H1 (cell line): ENCODE data around the gene CRYBB1. TPM values are rescaled to one million over a fixed set of nuclear protein-coding genes. Genes with fewer than 3 reads are reported as not detected.

Experiments used
- SP1 ChIP-seq: IDR thresholded peaks from 2 replicates; pipeline ENCODE4 v1.6.1; 2011; ENCODE audit warnings: low read depth, low read length
- polyA plus RNA-seq, 7 experiments: library from polyadenylated mRNA; depleted of rRNA in 3 of 7; stranded (reverse) in 5 of 7; unstranded in 2 of 7; fragments of >200 nt in 5 of 7; fragments of 200-250 nt in 2 of 7; gene quantifications; 1 replicate in 5 of 7; 2 replicates in 1 of 7; 4 replicates in 1 of 7; pipeline versions ENCODE4 v1.2.1 to v1.2.3, GENCODE V29; 2011 to 2013; ENCODE audit warnings: missing spikeins in 2 of 7, mixed read lengths in 2 of 7
- total RNA-seq: library from RNA; stranded (reverse); fragmentation: NEBNext Ultra II Directional; extraction: Animal tissue kit (Norgen Biotek cat#: 25700); gene quantifications from 2 replicates; pipeline ENCODE4 v1.2.1, GENCODE V29; 2021

Gene CRYBB1
- total and polyA plus RNA-seq, 2 of the 8 experiments (the other 6 are each of a cell fraction or from before 2014, with no cell fraction given), result 1.7 to 6.0 TPM

DNA sequence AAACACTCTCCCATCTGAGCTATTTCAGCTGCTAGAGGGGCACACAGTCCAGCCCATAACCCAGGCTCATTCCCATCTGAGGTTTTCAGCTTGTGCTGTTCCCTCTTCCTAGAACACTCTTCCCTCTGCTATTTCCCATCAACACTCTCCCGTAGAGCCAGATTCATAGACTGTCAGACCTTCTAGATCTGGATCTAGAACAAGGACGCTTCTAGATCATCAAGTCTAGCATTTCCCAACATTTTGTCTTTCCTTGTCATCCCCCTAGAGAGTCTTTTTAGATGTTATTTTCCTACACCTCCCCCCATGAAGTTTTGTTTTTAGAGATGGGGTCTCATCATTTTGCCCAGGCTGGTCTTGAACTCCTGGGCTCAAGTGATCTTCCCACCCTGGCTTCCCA is 17.3 kb upstream of the CRYBB1 start (continued):
- TF ChIP-seq SP1, result no peak
